Activated naive CD8-positive, alpha-beta T cell treated with anti-CD3 and anti-CD28 coated beads, Interleukin-2, amount 10 ng/mL, durations not matched to agents 7 days and 5 days (primary cell): Measurements from ENCODE around the gene CDC25A. TPM values are rescaled to one million over a fixed set of nuclear protein-coding genes. Genes with fewer than 3 reads are reported as not detected.
A peak's percentile ranks its signal among the peaks of the same experiment; 100 is the strongest.

Experiments
- ATAC-seq: fragments of 150-1000 bp; cut with Tn5 transposase; one replicate; pipeline ENCODE4 v1.10.0; 2021; ENCODE audit warnings: low read depth, moderate library complexity
- POLR2A ChIA-PET: fragments of 350-600 bp; sonication (Branson Sonifier 250); formaldehyde crosslinking; loops from one replicate; lab custom pipeline; 2021; ENCODE audit warnings: antibody characterized with exemption; lab: Charles Lee
- DNase-seq: peaks from one replicate; pipeline ENCODE4 v3.0.0; 2021
- H3K27ac Mint-ChIP-seq: one replicate; pipeline ENCODE4 v1.8.0; 2022; ENCODE audit warnings: mild to moderate bottlenecking, mixed read lengths
- H3K27me3 Mint-ChIP-seq: one replicate; pipeline ENCODE4 v1.8.0; 2022; ENCODE audit warnings: mild to moderate bottlenecking, moderate library complexity, mixed read lengths
- H3K36me3 Mint-ChIP-seq: one replicate; pipeline ENCODE4 v1.8.0; 2021; ENCODE audit warnings: mild to moderate bottlenecking, mixed read lengths
- H3K4me1 Mint-ChIP-seq: one replicate; pipeline ENCODE4 v1.8.0; 2021; ENCODE audit warnings: mixed read lengths
- H3K4me3 Mint-ChIP-seq: one replicate; pipeline ENCODE4 v1.8.0; 2022; ENCODE audit warnings: mild to moderate bottlenecking, moderate library complexity, mixed read lengths
- H3K9me3 Mint-ChIP-seq: one replicate; pipeline ENCODE4 v1.8.0; 2021; ENCODE audit warnings: mixed read lengths
- total RNA-seq, 2 experiments: library from RNA; stranded (reverse); gene quantifications; one replicate each; pipeline ENCODE4 v1.2.3, GENCODE V29; 2021

Gene CDC25A
- 10 to 100 TPM; 14.7 to 19.0 TPM for total RNA-seq

GRCh38 chr3:48188266-48189201, at the start of gene CDC25A:
Gene CDC25A, minus strand, starts transcription at chr3:48188417. Its CDS starts 470 bp downstream, at chr3:48187947.
- Mint-ChIP-seq H3K27ac (peak within 1 kb of the TSS; percentile 84), H3K4me3 (peak within 1 kb of the TSS; percentile 96)
- POLR2A ChIA-PET, result interaction anchor here (0.6 to 2.5 kb wide), 8 partner anchors 51 to 528 kb away, joined by 3 to 11 read pairs (median 4); partner anchors contain the start of genes IP6K2 and ZNF589

GRCh38 chr3:48236531-48236930, 48.3 kb upstream of the CDC25A start:
- POLR2A ChIA-PET, result no interaction called here
- Mint-ChIP-seq H3K4me3 (no peak overlapping the region), H3K9me3 (no peaks in the 10 kb centered on the region), H3K36me3 (no peaks in the 10 kb centered on the region), H3K27me3 (no peaks in the 10 kb centered on the region), H3K27ac (no peak overlapping the region), H3K4me1 (peaks cover 9% of the 10 kb centered on the region)
- ATAC-seq (no peak), DNase-seq (no peak)

More at GRCh38 chr3:48188266-48189201, at the start of gene CDC25A:
- Mint-ChIP-seq H3K4me1 (peaks cover 20% of the 10 kb centered on the region), H3K36me3 (peaks cover 23% of the 10 kb centered on the region), H3K9me3 (no peaks in the 10 kb centered on the region), H3K27me3 (peaks cover 4% of the 10 kb centered on the region)
- DNase-seq, result peak; percentile 87
- peak; percentile 99 for ATAC-seq

GRCh38 chr3:48233542-48233941, 45.3 kb upstream of the CDC25A start:
- Mint-ChIP-seq H3K4me3 (no peak overlapping the region), H3K27ac (no peak overlapping the region), H3K9me3 (no peaks in the 10 kb centered on the region), H3K36me3 (no peaks in the 10 kb centered on the region), H3K27me3 (no peaks in the 10 kb centered on the region), H3K4me1 (peaks cover 3% of the 10 kb centered on the region)
- POLR2A ChIA-PET, result no interaction called here
- no peak for ATAC-seq
- DNase-seq, result no peak

GRCh38 chr3:48232734-48233133, 44.5 kb upstream of the CDC25A start:
- no peak overlapping the region for H3K27ac Mint-ChIP-seq
- H3K36me3 Mint-ChIP-seq, result no peaks in the 10 kb centered on the region
- ATAC-seq, result peak; percentile 94
- no peaks in the 10 kb centered on the region for H3K9me3 Mint-ChIP-seq
- no peak overlapping the region for H3K4me3 Mint-ChIP-seq
- no peaks in the 10 kb centered on the region for H3K27me3 Mint-ChIP-seq
- peaks cover 3% of the 10 kb centered on the region for H3K4me1 Mint-ChIP-seq
- POLR2A ChIA-PET, result no interaction called here
- peak; percentile 67 for DNase-seq

- H3K36me3 Mint-ChIP-seq, result no peaks in the 10 kb centered on the region
- no peak overlapping the region for H3K27ac Mint-ChIP-seq
- H3K9me3 Mint-ChIP-seq, result no peaks in the 10 kb centered on the region
- no peaks in the 10 kb centered on the region for H3K27me3 Mint-ChIP-seq
- DNase-seq (no peak), ATAC-seq (no peak)
- no peak overlapping the region for H3K4me3 Mint-ChIP-seq
- POLR2A ChIA-PET, result no interaction called here
- H3K4me1 Mint-ChIP-seq, result peaks cover 5% of the 10 kb centered on the region
Observed at GRCh38 chr3:48232232-48232631, 44.0 kb upstream of the CDC25A start.

GRCh38 chr3:48226939-48227338, 38.7 kb upstream of the CDC25A start:
- H3K4me1 Mint-ChIP-seq, result peaks cover 11% of the 10 kb centered on the region
- H3K36me3 Mint-ChIP-seq, result no peaks in the 10 kb centered on the region
- peak overlapping the region; percentile 62 for H3K4me3 Mint-ChIP-seq
- DNase-seq (no peak), ATAC-seq (peak; percentile 59)
- H3K27me3 Mint-ChIP-seq, result no peaks in the 10 kb centered on the region
- no peaks in the 10 kb centered on the region for H3K9me3 Mint-ChIP-seq
- H3K27ac Mint-ChIP-seq, result no peak overlapping the region
- POLR2A ChIA-PET, result no interaction called here

GRCh38 chr3:48225587-48225986, 37.4 kb upstream of the CDC25A start:
- POLR2A ChIA-PET, result no interaction called here

GRCh38 chr3:48222616-48223513, 34.6 kb upstream of the CDC25A start, which contains the start of gene CAMP:
Gene CAMP, plus strand, starts transcription at chr3:48223495. Its CDS starts 17 bp downstream, at chr3:48223512.
- Mint-ChIP-seq H3K36me3 (no peaks in the 10 kb centered on the region), H3K4me1 (peaks cover 11% of the 10 kb centered on the region), H3K9me3 (no peaks in the 10 kb centered on the region), H3K27me3 (no peaks in the 10 kb centered on the region), H3K27ac (no peak within 1 kb of the TSS), H3K4me3 (no peak within 1 kb of the TSS)
- DNase-seq (no peak), ATAC-seq (no peak)
- POLR2A ChIA-PET, result no interaction called here

More at GRCh38 chr3:48225587-48225986, 37.4 kb upstream of the CDC25A start:
- Mint-ChIP-seq H3K9me3 (no peaks in the 10 kb centered on the region), H3K4me3 (no peak overlapping the region), H3K27ac (no peak overlapping the region), H3K36me3 (no peaks in the 10 kb centered on the region), H3K4me1 (peaks cover 11% of the 10 kb centered on the region), H3K27me3 (no peaks in the 10 kb centered on the region)
- DNase-seq, result no peak
- no peak for ATAC-seq

GRCh38 chr3:48220746-48221145, 32.5 kb upstream of the CDC25A start:
- peaks cover 3% of the 10 kb centered on the region for H3K27me3 Mint-ChIP-seq
- POLR2A ChIA-PET, result interaction anchor here (0.6 kb wide), 1 partner anchor 654 kb away, joined by 5 read pairs; no protein-coding TSS in a partner anchor
- DNase-seq, result no peak
- H3K36me3 Mint-ChIP-seq, result no peaks in the 10 kb centered on the region
- H3K4me1 Mint-ChIP-seq, result peaks cover 1% of the 10 kb centered on the region
- H3K9me3 Mint-ChIP-seq, result no peaks in the 10 kb centered on the region
- no peak for ATAC-seq
- no peak overlapping the region for H3K4me3 Mint-ChIP-seq
- no peak overlapping the region for H3K27ac Mint-ChIP-seq

- H3K4me3 Mint-ChIP-seq, result no peak overlapping the region
- no peaks in the 10 kb centered on the region for H3K36me3 Mint-ChIP-seq
Observed at GRCh38 chr3:48219543-48219942, 31.3 kb upstream of the CDC25A start.

GRCh38 chr3:48218537-48218936, 30.3 kb upstream of the CDC25A start:
- H3K36me3 Mint-ChIP-seq, result no peaks in the 10 kb centered on the region
- no peak overlapping the region for H3K27ac Mint-ChIP-seq
- POLR2A ChIA-PET, result no interaction called here
- no peaks in the 10 kb centered on the region for H3K9me3 Mint-ChIP-seq
- DNase-seq (no peak), ATAC-seq (no peak)
- H3K4me1 Mint-ChIP-seq, result no peaks in the 10 kb centered on the region
- H3K27me3 Mint-ChIP-seq, result peaks cover 3% of the 10 kb centered on the region
- H3K4me3 Mint-ChIP-seq, result no peak overlapping the region

More at GRCh38 chr3:48219543-48219942, 31.3 kb upstream of the CDC25A start:
- Mint-ChIP-seq H3K27me3 (peaks cover 3% of the 10 kb centered on the region), H3K27ac (no peak overlapping the region), H3K9me3 (no peaks in the 10 kb centered on the region), H3K4me1 (peaks cover 1% of the 10 kb centered on the region)
- ATAC-seq (no peak), DNase-seq (no peak)
- POLR2A ChIA-PET, result no interaction called here

GRCh38 chr3:48217449-48217848, 29.2 kb upstream of the CDC25A start:
- Mint-ChIP-seq H3K36me3 (no peaks in the 10 kb centered on the region), H3K27ac (no peak overlapping the region), H3K4me1 (no peaks in the 10 kb centered on the region), H3K4me3 (no peak overlapping the region), H3K27me3 (peaks cover 3% of the 10 kb centered on the region), H3K9me3 (no peaks in the 10 kb centered on the region)
- no peak for ATAC-seq
- DNase-seq, result no peak
- POLR2A ChIA-PET, result no interaction called here

GRCh38 chr3:48215876-48216275, 27.7 kb upstream of the CDC25A start:
- POLR2A ChIA-PET, result no interaction called here
- no peak for DNase-seq
- no peak overlapping the region for H3K27ac Mint-ChIP-seq

More at GRCh38 chr3:48215876-48216275, 27.7 kb upstream of the CDC25A start:
- Mint-ChIP-seq H3K9me3 (no peaks in the 10 kb centered on the region), H3K4me3 (no peak overlapping the region), H3K4me1 (no peaks in the 10 kb centered on the region), H3K27me3 (peaks cover 3% of the 10 kb centered on the region), H3K36me3 (no peaks in the 10 kb centered on the region)
- ATAC-seq, result no peak
